AG09309 (cell line): Measurements from ENCODE around the gene GRID1.

Source experiments
- DNase-seq: peaks from one replicate; pipeline ENCODE4 v3.0.0-alpha.2; 2010; ENCODE audit warnings: low read depth
- H3K4me3 ChIP-seq: 2 replicates; pipeline ENCODE4 v1.5.1; 2011; ENCODE audit warnings: mild to moderate bottlenecking, low read depth, low read length, moderate library complexity; ENCODE audit not compliant: control insufficient read depth
- CTCF ChIP-seq: IDR thresholded peaks from 2 replicates; pipeline ENCODE4 v1.5.1; 2011; ENCODE audit warnings: mild to moderate bottlenecking, low read depth, low read length, inconsistent platforms; ENCODE audit not compliant: insufficient read depth, control insufficient read depth; ENCODE audit errors: missing control alignments

The GRID1 gene

GRCh38 chr10:86167121-86167761 lies 199.4 kb downstream of the GRID1 start:
- H3K4me3 ChIP-seq = no peak overlapping the region
- no peak for DNase-seq
- TF ChIP-seq CTCF = no peak

- H3K4me3 ChIP-seq = no peak overlapping the region
- no peak for TF ChIP-seq CTCF
- DNase-seq = no peak
Observed at GRCh38 chr10:86165666-86166065, 200.9 kb downstream of the GRID1 start.

- no peak for DNase-seq
- no peak for TF ChIP-seq CTCF
- H3K4me3 ChIP-seq = no peak overlapping the region
Observed at GRCh38 chr10:86164960-86165630, 201.5 kb downstream of the GRID1 start.

GRCh38 chr10:86164174-86164774 lies 202.3 kb downstream of the GRID1 start:
- TF ChIP-seq CTCF = no peak

GRCh38 chr10:86163522-86164173 lies 202.9 kb downstream of the GRID1 start:
- TF ChIP-seq CTCF = no peak
- DNase-seq = no peak
- H3K4me3 ChIP-seq = no peak overlapping the region

More at GRCh38 chr10:86164174-86164774, 202.3 kb downstream of the GRID1 start:
- DNase-seq = no peak
- no peak overlapping the region for H3K4me3 ChIP-seq

- no peak for TF ChIP-seq CTCF
- H3K4me3 ChIP-seq = no peak overlapping the region
- no peak for DNase-seq
Observed at GRCh38 chr10:86162696-86163400, 203.7 kb downstream of the GRID1 start.
